ENCODE data around the gene RAD51B. TPM values are rescaled to one million over a fixed set of nuclear protein-coding genes. Genes with fewer than 3 reads are reported as not detected.

RAD51B gene
- polyA plus RNA-seq, 3 donors, result 3.6 to 11.6 (median 9.4) TPM

GRCh38 chr14:68305738-68306137, 486.2 kb downstream of the RAD51B start:
- Histone ChIP-seq H3K27ac (ENCODE audit: low read depth in 1 of 2, low read length in 2 of 2) (no peak overlapping the region), H4K20me1 (ENCODE audit: insufficient read depth, low read length) (no peaks in the 10 kb centered on the region), H3K9ac (ENCODE audit: insufficient read depth, low read length, poor library complexity, severe bottlenecking) (no peak overlapping the region), H2AFZ (ENCODE audit: insufficient read depth, low read depth, low read length, poor library complexity, severe bottlenecking) (no peak overlapping the region), H3K4me3 (replicated peaks in 1 of 3; ENCODE audit: low read depth in 2 of 3, low read length in 3 of 3) (no peak overlapping the region), H3K4me1 (ENCODE audit: control insufficient read depth in 1 of 2, insufficient read depth in 2 of 2, low read length in 2 of 2) (peaks cover 15 to 21% of the 10 kb centered on the region in 2 donors), H3K4me2 (replicated peaks; ENCODE audit: extremely low read depth, low read length, poor library complexity, severe bottlenecking) (no peak overlapping the region), H3K27me3 (ENCODE audit: control insufficient read depth in 2 of 2, insufficient read depth in 2 of 2, low read length in 2 of 2) (no peaks in the 10 kb centered on the region), H3K9me3 (replicated peaks in 1 of 2; ENCODE audit: control insufficient read depth in 1 of 2, insufficient read depth in 1 of 2, low read length in 2 of 2) (peaks cover 5 to 11% of the 10 kb centered on the region in 2 donors), H3K79me2 (ENCODE audit: insufficient read depth, low read length) (no peaks in the 10 kb centered on the region), H3K36me3 (replicated peaks in 1 of 2; ENCODE audit: control insufficient read depth in 1 of 2, insufficient read depth in 2 of 2, low read length in 2 of 2) (no peaks in the 10 kb centered on the region)
- no peak overlapping the region for H3K4me3 Mint-ChIP-seq
- no CpG with 5 or more reads among the region's 4 CpGs for WGBS (ENCODE audit: insufficient coverage)
- intact Hi-C loops (cut with micrococcal nuclease), result no loop called here
- no peak for TF ChIP-seq CTCF (IDR thresholded peaks at IDR 0.05)
- peaks cover 0 to 3% (median 1%) of the 10 kb centered on the region in 3 donors for H3K27me3 Mint-ChIP-seq (ENCODE audit: low read depth in 3 of 3)
- DNase-seq, result no peak
- H3K4me1 Mint-ChIP-seq, result peaks cover 18% of the 10 kb centered on the region
- H3K36me3 Mint-ChIP-seq, result peaks cover 12 to 13% of the 10 kb centered on the region in 2 donors
- peaks cover 9 to 16% (median 12%) of the 10 kb centered on the region in 7 donors for H3K9me3 Mint-ChIP-seq
- H3K27ac Mint-ChIP-seq, result no peak overlapping the region

- Histone ChIP-seq H3K9me3 (replicated peaks in 1 of 2; ENCODE audit: control insufficient read depth in 1 of 2, insufficient read depth in 1 of 2, low read length in 2 of 2) (peaks cover 5 to 11% of the 10 kb centered on the region in 2 donors), H3K27me3 (ENCODE audit: control insufficient read depth in 2 of 2, insufficient read depth in 2 of 2, low read length in 2 of 2) (no peaks in the 10 kb centered on the region), H4K20me1 (ENCODE audit: insufficient read depth, low read length) (no peaks in the 10 kb centered on the region), H3K27ac (ENCODE audit: low read depth in 1 of 2, low read length in 2 of 2) (no peak overlapping the region), H3K79me2 (ENCODE audit: insufficient read depth, low read length) (no peaks in the 10 kb centered on the region), H3K4me1 (ENCODE audit: control insufficient read depth in 1 of 2, insufficient read depth in 2 of 2, low read length in 2 of 2) (peaks cover 15 to 21% of the 10 kb centered on the region in 2 donors), H3K4me3 (replicated peaks in 1 of 3; ENCODE audit: low read depth in 2 of 3, low read length in 3 of 3) (no peak overlapping the region), H2AFZ (ENCODE audit: insufficient read depth, low read depth, low read length, poor library complexity, severe bottlenecking) (no peak overlapping the region), H3K36me3 (replicated peaks in 1 of 2; ENCODE audit: control insufficient read depth in 1 of 2, insufficient read depth in 2 of 2, low read length in 2 of 2) (no peaks in the 10 kb centered on the region), H3K9ac (ENCODE audit: insufficient read depth, low read length, poor library complexity, severe bottlenecking) (no peak overlapping the region), H3K4me2 (replicated peaks; ENCODE audit: extremely low read depth, low read length, poor library complexity, severe bottlenecking) (no peak overlapping the region)
- WGBS (ENCODE audit: insufficient coverage), result 93% methylated on average over 4 of the region's 4 CpGs
- H3K36me3 Mint-ChIP-seq, result peaks cover 12 to 13% of the 10 kb centered on the region in 2 donors
- H3K27me3 Mint-ChIP-seq (ENCODE audit: low read depth in 3 of 3), result peaks cover 0 to 3% (median 0%) of the 10 kb centered on the region in 3 donors
- no peak for TF ChIP-seq CTCF (IDR thresholded peaks at IDR 0.05)
- intact Hi-C loops (cut with micrococcal nuclease), result no loop called here
- no peak overlapping the region for H3K4me3 Mint-ChIP-seq
- no peak overlapping the region for H3K27ac Mint-ChIP-seq
- peaks cover 17% of the 10 kb centered on the region for H3K4me1 Mint-ChIP-seq
- H3K9me3 Mint-ChIP-seq, result peaks cover 9 to 14% (median 12%) of the 10 kb centered on the region in 7 donors
- no peak for DNase-seq
Measured at GRCh38 chr14:68306265-68306933, 486.8 kb downstream of the RAD51B start.
